Measurements from ENCODE around the gene WDR7.

WDR7 gene

DNA sequence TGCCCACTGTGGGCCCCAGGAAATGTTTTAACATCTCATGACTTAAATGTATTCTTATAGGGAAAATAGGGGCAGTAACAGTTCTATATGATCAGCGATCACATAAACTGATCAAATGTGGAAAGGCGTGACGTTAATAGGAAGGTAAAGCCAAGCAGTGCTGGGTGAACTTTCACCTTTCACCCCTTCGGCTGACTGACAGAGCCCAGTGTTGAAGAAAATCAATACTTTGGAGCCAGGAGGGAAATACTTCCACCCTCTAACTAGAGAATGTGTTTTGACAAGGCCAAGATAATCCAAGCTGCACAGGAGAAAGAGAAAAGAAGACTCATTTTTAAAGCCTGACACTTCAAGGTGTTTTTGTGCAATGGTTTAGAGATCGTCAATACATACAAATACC is 379.3 kb downstream of the WDR7 start:
- no peaks in the 10 kb centered on the region for H3F3A ChIP-seq (ENCODE audit: insufficient read depth, low read length)
- no peaks in the 10 kb centered on the region for H3K36me3 ChIP-seq (replicated peaks; ENCODE audit: insufficient read depth, low read length)
- no peak overlapping the region for H2AFZ ChIP-seq (ENCODE audit: low read length)
- no peak overlapping the region for H3K4me2 ChIP-seq (ENCODE audit: low read depth, low read length)
- H3K4me3 ChIP-seq (ENCODE audit: low read length), result no peak overlapping the region
- no peaks in the 10 kb centered on the region for H3K9me3 ChIP-seq (replicated peaks; ENCODE audit: insufficient read depth, low read length)
- H3K4me1 ChIP-seq (ENCODE audit: low read length), result no peaks in the 10 kb centered on the region
- H4K20me1 ChIP-seq (ENCODE audit: insufficient read depth, low read length), result no peaks in the 10 kb centered on the region
- H3K9ac ChIP-seq (ENCODE audit: low read length), result no peak overlapping the region
- TF ChIP-seq, protein P1, sequence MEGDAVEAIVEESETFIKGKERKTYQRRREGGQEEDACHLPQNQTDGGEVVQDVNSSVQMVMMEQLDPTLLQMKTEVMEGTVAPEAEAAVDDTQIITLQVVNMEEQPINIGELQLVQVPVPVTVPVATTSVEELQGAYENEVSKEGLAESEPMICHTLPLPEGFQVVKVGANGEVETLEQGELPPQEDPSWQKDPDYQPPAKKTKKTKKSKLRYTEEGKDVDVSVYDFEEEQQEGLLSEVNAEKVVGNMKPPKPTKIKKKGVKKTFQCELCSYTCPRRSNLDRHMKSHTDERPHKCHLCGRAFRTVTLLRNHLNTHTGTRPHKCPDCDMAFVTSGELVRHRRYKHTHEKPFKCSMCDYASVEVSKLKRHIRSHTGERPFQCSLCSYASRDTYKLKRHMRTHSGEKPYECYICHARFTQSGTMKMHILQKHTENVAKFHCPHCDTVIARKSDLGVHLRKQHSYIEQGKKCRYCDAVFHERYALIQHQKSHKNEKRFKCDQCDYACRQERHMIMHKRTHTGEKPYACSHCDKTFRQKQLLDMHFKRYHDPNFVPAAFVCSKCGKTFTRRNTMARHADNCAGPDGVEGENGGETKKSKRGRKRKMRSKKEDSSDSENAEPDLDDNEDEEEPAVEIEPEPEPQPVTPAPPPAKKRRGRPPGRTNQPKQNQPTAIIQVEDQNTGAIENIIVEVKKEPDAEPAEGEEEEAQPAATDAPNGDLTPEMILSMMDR (IDR thresholded peaks at IDR 0.05; ENCODE audit: low read length), result no peak
- no peak for TF ChIP-seq EZH2phosphoT487 (IDR thresholded peaks at IDR 0.05; ENCODE audit: low read length)
- no peak for TF ChIP-seq EZH2 (optimal IDR thresholded peaks at IDR 0.05; ENCODE audit: low read depth, low read length)
- H3K27ac ChIP-seq (ENCODE audit: low read length), result no peak overlapping the region
- H3K9me2 ChIP-seq (replicated peaks; ENCODE audit: insufficient read depth, low read length), result no peaks in the 10 kb centered on the region
- H3K27me3 ChIP-seq (replicated peaks; ENCODE audit: insufficient read depth, low read length), result no peaks in the 10 kb centered on the region
- no peak for DNase-seq
- H3K79me2 ChIP-seq (ENCODE audit: low read length), result no peaks in the 10 kb centered on the region

DNA sequence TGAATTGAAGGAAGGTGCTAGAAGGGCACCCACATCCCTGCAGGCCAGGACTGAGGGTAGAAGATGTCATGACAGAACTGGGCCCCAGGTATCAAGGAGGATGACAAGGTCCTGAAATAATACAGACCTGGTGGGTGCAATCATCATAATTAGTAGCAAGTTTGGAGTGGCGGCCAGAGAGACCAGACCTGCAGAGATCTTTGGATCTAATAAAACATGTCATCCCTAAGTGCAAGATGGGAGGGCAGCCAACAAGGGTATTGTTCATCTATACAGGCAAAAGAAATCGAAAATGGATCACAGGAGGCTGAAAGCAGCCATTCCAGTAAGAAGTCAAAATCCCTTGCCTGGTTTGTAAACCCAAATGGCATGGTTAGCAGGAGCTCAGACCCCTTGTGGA is 384.4 kb downstream of the WDR7 start:
- H3K4me1 ChIP-seq (ENCODE audit: low read length), result no peaks in the 10 kb centered on the region
- H3F3A ChIP-seq (ENCODE audit: insufficient read depth, low read length), result no peaks in the 10 kb centered on the region
- H3K9me3 ChIP-seq (replicated peaks; ENCODE audit: insufficient read depth, low read length), result no peaks in the 10 kb centered on the region
- no peaks in the 10 kb centered on the region for H3K27me3 ChIP-seq (replicated peaks; ENCODE audit: insufficient read depth, low read length)
- no peak overlapping the region for H2AFZ ChIP-seq (ENCODE audit: low read length)
- no peak overlapping the region for H3K27ac ChIP-seq (ENCODE audit: low read length)
- no peaks in the 10 kb centered on the region for H3K79me2 ChIP-seq (ENCODE audit: low read length)
- no peak for DNase-seq
- no peaks in the 10 kb centered on the region for H3K36me3 ChIP-seq (replicated peaks; ENCODE audit: insufficient read depth, low read length)
- no peaks in the 10 kb centered on the region for H4K20me1 ChIP-seq (ENCODE audit: insufficient read depth, low read length)
- no peak overlapping the region for H3K4me2 ChIP-seq (ENCODE audit: low read depth, low read length)
- TF ChIP-seq EZH2phosphoT487 (IDR thresholded peaks at IDR 0.05; ENCODE audit: low read length) (no peak), EZH2 (optimal IDR thresholded peaks at IDR 0.05; ENCODE audit: low read depth, low read length) (no peak)
- TF ChIP-seq, protein P1 (IDR thresholded peaks at IDR 0.05; ENCODE audit: low read length), result no peak
- H3K9ac ChIP-seq (ENCODE audit: low read length), result no peak overlapping the region
- no peaks in the 10 kb centered on the region for H3K9me2 ChIP-seq (replicated peaks; ENCODE audit: insufficient read depth, low read length)
- no peak overlapping the region for H3K4me3 ChIP-seq (ENCODE audit: low read length)

- Histone ChIP-seq H3K4me3 (ENCODE audit: low read length) (no peak overlapping the region), H3K27ac (ENCODE audit: low read length) (no peak overlapping the region), H3K9me3 (replicated peaks; ENCODE audit: insufficient read depth, low read length) (no peaks in the 10 kb centered on the region), H3K4me1 (ENCODE audit: low read length) (no peaks in the 10 kb centered on the region), H3K4me2 (ENCODE audit: low read depth, low read length) (no peak overlapping the region), H4K20me1 (ENCODE audit: insufficient read depth, low read length) (no peaks in the 10 kb centered on the region), H3K9ac (ENCODE audit: low read length) (no peak overlapping the region), H3K9me2 (replicated peaks; ENCODE audit: insufficient read depth, low read length) (no peaks in the 10 kb centered on the region), H3K79me2 (ENCODE audit: low read length) (no peaks in the 10 kb centered on the region), H2AFZ (ENCODE audit: low read length) (no peak overlapping the region), H3K27me3 (replicated peaks; ENCODE audit: insufficient read depth, low read length) (no peaks in the 10 kb centered on the region), H3K36me3 (replicated peaks; ENCODE audit: insufficient read depth, low read length) (no peaks in the 10 kb centered on the region), H3F3A (ENCODE audit: insufficient read depth, low read length) (no peaks in the 10 kb centered on the region)
- no peak for DNase-seq
- no peak for TF ChIP-seq EZH2 (optimal IDR thresholded peaks at IDR 0.05; ENCODE audit: low read depth, low read length)
- TF ChIP-seq, protein P1 (IDR thresholded peaks at IDR 0.05; ENCODE audit: low read length), result no peak
Observed at GRCh38 chr18:57038395-57038794, 387.2 kb downstream of the WDR7 start.
